Measurements from ENCODE around the gene CDT1. TPM values are rescaled to one million over a fixed set of nuclear protein-coding genes. Genes with fewer than 3 reads are reported as not detected.
A peak's percentile ranks its signal among the peaks of the same experiment; 100 is the strongest.

Gene CDT1
- total and polyA plus RNA-seq, 10 of the 15 experiments (the other 5 are each of a cell fraction or from before 2014, with no cell fraction given), result 0.50 to 87.6 (median 8.8) TPM

DNA sequence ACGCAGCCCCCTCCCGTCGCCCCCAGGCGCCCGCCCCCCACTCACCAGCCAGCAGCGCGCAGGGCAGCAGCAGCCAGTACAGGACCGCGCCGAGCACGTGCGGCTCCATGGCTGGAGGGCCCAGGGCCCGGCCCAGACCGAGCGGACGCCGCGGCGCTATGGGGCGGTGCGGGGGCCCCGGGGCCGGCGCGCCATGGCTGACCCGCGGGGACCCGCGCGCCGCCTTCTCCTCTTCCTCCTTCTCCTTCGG lies 18.8 kb upstream of the CDT1 start:
- Histone ChIP-seq H2AFZ (ENCODE audit: control insufficient read depth, low read depth, low read length) (0 out of 2 replicates have a peak overlapping the region, but pooled peaks have one; percentile 83), H3K4me2 (ENCODE audit: control insufficient read depth, insufficient read depth) (no peak overlapping the region; the same call in 1 of the 2 replicates), H3K36me3 (ENCODE audit: control insufficient read depth in 2 of 2, insufficient read depth in 2 of 2, low read length in 1 of 2) (no peaks in the 10 kb centered on the region), H3K9me3 (replicated peaks; ENCODE audit: control insufficient read depth, insufficient read depth, low read length) (no peaks in the 10 kb centered on the region), H3K27ac (ENCODE audit: control insufficient read depth, insufficient read depth) (peak overlapping the region; percentile 75), H3K4me3 (peak overlapping the region; percentile 80), H3K27me3 (replicated peaks in 1 of 2; ENCODE audit: control insufficient read depth in 2 of 2, insufficient read depth in 2 of 2, low read length in 1 of 2) (no peaks in the 10 kb centered on the region), H3K79me2 (ENCODE audit: control insufficient read depth, insufficient read depth, low read length) (peaks cover 56% of the 10 kb centered on the region), H4K20me1 (ENCODE audit: control insufficient read depth, insufficient read depth) (no peaks in the 10 kb centered on the region; the same call in 1 of the 2 replicates), H3K4me1 (ENCODE audit: control insufficient read depth, insufficient read depth, low read length) (peaks cover 31% of the 10 kb centered on the region), H3K9ac (ENCODE audit: control insufficient read depth, insufficient read depth, low read length) (peak overlapping the region; percentile 90)
- intact Hi-C loops (cut with micrococcal nuclease; ENCODE audit: unreplicated experiment), result loop anchor here (2.0 kb wide), 2 partner anchors 40 to 48 kb away; no protein-coding TSS in a partner anchor
- BruUV-seq (replicated peaks), result no TSS peak
- FAIRE-seq (no peak), ATAC-seq (peak; percentile 12), DNase-seq (ENCODE audit: low read depth, low spot score) (no peak)
- in situ Hi-C loops (cut with MboI), result loop anchor here (10.0 kb wide), 1 partner anchor 330 kb away; the partner anchor contains the start of gene ZFPM1
- ChIA-PET SMC1A (ENCODE audit: uncharacterized antibody, unreplicated experiment) (interaction anchor here (0.9 to 1.5 kb wide), 3 partner anchors 47 to 382 kb away, joined by 3 to 7 read pairs (median 4); no protein-coding TSS in a partner anchor), POLR2A (interaction anchor here (0.9 to 1.5 kb wide), 5 partner anchors 9 to 48 kb away, joined by 3 to 4 read pairs (median 3); no protein-coding TSS in a partner anchor), RAD21 (ENCODE audit: unreplicated experiment) (interaction anchor here (0.5 to 6.7 kb wide), 9 partner anchors 12 to 433 kb away, joined by 3 to 50 read pairs (median 4); partner anchors contain the start of gene ZNF778), CTCF (interaction anchor here (1.1 to 2.5 kb wide), 4 partner anchors 12 to 48 kb away, joined by 3 to 24 read pairs (median 10); partner anchors contain the start of gene APRT)
- 0% methylated on average over 2 of the region's 32 CpGs for WGBS (ENCODE audit: insufficient coverage, insufficient replicate concordance, low lambda C conversion rate, missing lambda C conversion rate)
- TF ChIP-seq BHLHE40 (IDR thresholded peaks at IDR 0.05; ENCODE audit: borderline replicate concordance in 1 of 2, low read depth in 2 of 2, low read length in 1 of 2), result peak; percentile 55 to 87; a peak in 3 of 4 replicates
- TF ChIP-seq, protein P1, sequence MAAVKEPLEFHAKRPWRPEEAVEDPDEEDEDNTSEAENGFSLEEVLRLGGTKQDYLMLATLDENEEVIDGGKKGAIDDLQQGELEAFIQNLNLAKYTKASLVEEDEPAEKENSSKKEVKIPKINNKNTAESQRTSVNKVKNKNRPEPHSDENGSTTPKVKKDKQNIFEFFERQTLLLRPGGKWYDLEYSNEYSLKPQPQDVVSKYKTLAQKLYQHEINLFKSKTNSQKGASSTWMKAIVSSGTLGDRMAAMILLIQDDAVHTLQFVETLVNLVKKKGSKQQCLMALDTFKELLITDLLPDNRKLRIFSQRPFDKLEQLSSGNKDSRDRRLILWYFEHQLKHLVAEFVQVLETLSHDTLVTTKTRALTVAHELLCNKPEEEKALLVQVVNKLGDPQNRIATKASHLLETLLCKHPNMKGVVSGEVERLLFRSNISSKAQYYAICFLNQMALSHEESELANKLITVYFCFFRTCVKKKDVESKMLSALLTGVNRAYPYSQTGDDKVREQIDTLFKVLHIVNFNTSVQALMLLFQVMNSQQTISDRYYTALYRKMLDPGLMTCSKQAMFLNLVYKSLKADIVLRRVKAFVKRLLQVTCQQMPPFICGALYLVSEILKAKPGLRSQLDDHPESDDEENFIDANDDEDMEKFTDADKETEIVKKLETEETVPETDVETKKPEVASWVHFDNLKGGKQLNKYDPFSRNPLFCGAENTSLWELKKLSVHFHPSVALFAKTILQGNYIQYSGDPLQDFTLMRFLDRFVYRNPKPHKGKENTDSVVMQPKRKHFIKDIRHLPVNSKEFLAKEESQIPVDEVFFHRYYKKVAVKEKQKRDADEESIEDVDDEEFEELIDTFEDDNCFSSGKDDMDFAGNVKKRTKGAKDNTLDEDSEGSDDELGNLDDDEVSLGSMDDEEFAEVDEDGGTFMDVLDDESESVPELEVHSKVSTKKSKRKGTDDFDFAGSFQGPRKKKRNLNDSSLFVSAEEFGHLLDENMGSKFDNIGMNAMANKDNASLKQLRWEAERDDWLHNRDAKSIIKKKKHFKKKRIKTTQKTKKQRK (IDR thresholded peaks at IDR 0.05; ENCODE audit: low read depth, low read length), result no peak
- TF ChIP-seq GATAD2B (conservative IDR thresholded peaks at IDR 0.05; ENCODE audit: low read depth), result no peak
- TF ChIP-seq MYC (IDR thresholded peaks at IDR 0.05; ENCODE audit: insufficient read depth, insufficient read length, insufficient replicate concordance, low read length, severe bottlenecking), result peak; percentile 22
- TF ChIP-seq SREBF2 (IDR thresholded peaks at IDR 0.05; ENCODE audit: low read length), result no peak
- TF ChIP-seq HDAC6 (IDR thresholded peaks at IDR 0.05; ENCODE audit: unreplicated experiment), result peak; percentile 47
- TF ChIP-seq USF1 (IDR thresholded peaks at IDR 0.05; ENCODE audit: borderline replicate concordance, extremely low read length, insufficient read depth, low read depth, low read length), result no peak
- TF ChIP-seq SMAD1 (IDR thresholded peaks at IDR 0.05; ENCODE audit: low read depth, partially characterized antibody), result no peak
